ENCODE measurements around the gene PPM1L.
"Not testable (repeated sequence)": the region's sequence is repeated elsewhere in the genome, so short reads cannot be mapped to it uniquely, and the experiment has no call there.

PPM1L gene

DNA sequence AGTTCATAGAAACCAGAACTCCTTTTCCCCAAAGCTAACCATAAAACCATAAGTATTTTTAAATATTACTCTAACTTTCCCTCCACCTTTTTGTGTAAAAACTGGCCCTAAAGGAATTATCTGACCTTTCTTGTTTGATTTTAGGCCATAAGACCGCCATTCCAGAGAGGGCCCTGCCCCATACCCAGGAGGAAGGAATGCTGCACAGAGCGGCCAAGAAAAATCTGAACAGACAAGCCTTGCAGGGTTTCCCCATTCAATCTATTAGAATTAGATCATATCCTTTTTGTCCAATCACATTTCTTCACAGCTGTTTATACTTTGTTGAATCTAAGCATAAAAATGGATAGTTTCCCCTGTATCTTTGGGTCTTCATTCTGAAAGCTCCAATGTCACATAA, 252.1 kb downstream of the PPM1L start:
- Histone ChIP-seq H3K9me2 (ENCODE audit: low read depth, low read length) (no peaks in the 10 kb centered on the region), H4K20me1 (ENCODE audit: insufficient read depth, low read length) (no peaks in the 10 kb centered on the region), H3K36me3 (ENCODE audit: insufficient read depth, low read length) (no peaks in the 10 kb centered on the region), H3K27ac (ENCODE audit: low read depth, low read length, poor library complexity, severe bottlenecking) (no peak overlapping the region), H3F3A (ENCODE audit: insufficient read depth, low read length) (no peaks in the 10 kb centered on the region), H3K4me3 (ENCODE audit: low read depth, low read length, poor library complexity, severe bottlenecking) (no peak overlapping the region), H3K79me2 (ENCODE audit: insufficient read depth, low read length) (no peaks in the 10 kb centered on the region), H3K4me1 (ENCODE audit: insufficient read depth, low read length, severe bottlenecking) (no peaks in the 10 kb centered on the region), H3K4me2 (ENCODE audit: low read length) (no peak overlapping the region), H3K9ac (ENCODE audit: low read length) (no peak overlapping the region), H2AFZ (ENCODE audit: low read length) (no peak overlapping the region), H3K27me3 (ENCODE audit: insufficient read depth, low read length) (no peaks in the 10 kb centered on the region), H3K9me3 (ENCODE audit: low read length) (no peaks in the 10 kb centered on the region)
- TF ChIP-seq, protein P1, sequence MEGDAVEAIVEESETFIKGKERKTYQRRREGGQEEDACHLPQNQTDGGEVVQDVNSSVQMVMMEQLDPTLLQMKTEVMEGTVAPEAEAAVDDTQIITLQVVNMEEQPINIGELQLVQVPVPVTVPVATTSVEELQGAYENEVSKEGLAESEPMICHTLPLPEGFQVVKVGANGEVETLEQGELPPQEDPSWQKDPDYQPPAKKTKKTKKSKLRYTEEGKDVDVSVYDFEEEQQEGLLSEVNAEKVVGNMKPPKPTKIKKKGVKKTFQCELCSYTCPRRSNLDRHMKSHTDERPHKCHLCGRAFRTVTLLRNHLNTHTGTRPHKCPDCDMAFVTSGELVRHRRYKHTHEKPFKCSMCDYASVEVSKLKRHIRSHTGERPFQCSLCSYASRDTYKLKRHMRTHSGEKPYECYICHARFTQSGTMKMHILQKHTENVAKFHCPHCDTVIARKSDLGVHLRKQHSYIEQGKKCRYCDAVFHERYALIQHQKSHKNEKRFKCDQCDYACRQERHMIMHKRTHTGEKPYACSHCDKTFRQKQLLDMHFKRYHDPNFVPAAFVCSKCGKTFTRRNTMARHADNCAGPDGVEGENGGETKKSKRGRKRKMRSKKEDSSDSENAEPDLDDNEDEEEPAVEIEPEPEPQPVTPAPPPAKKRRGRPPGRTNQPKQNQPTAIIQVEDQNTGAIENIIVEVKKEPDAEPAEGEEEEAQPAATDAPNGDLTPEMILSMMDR (IDR thresholded peaks at IDR 0.05; ENCODE audit: low read length): no peak
- no peak for TF ChIP-seq EZH2 (IDR thresholded peaks at IDR 0.05; ENCODE audit: borderline replicate concordance, low read length)

DNA sequence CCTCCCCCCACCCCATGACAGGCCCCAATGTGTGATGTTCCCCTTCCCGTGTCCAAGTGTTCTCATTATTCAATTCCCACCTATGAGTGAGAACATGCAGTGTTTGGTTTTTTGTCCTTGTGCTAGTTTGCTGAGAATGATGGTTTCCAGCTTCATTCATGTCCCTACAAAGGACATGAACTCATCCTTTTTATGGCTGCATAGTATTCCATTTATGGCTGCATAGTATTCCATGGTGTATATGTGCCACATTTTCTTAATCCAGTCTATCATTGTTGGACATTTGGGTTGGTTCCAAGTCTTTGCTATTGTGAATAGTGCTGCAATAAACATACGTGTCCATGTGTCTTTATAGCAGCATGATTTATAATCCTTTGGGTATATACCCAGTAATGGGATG, 254.1 kb downstream of the PPM1L start:
- H3K9me2 ChIP-seq (ENCODE audit: low read depth, low read length); H3K4me2 ChIP-seq (ENCODE audit: low read length); H4K20me1 ChIP-seq (ENCODE audit: insufficient read depth, low read length); H3K4me1 ChIP-seq (ENCODE audit: insufficient read depth, low read length, severe bottlenecking); H3K4me3 ChIP-seq (ENCODE audit: low read depth, low read length, poor library complexity, severe bottlenecking); H3K27ac ChIP-seq (ENCODE audit: low read depth, low read length, poor library complexity, severe bottlenecking); H2AFZ ChIP-seq (ENCODE audit: low read length); H3K9ac ChIP-seq (ENCODE audit: low read length); H3K79me2 ChIP-seq (ENCODE audit: insufficient read depth, low read length); H3K27me3 ChIP-seq (ENCODE audit: insufficient read depth, low read length); H3K36me3 ChIP-seq (ENCODE audit: insufficient read depth, low read length); H3F3A ChIP-seq (ENCODE audit: insufficient read depth, low read length); H3K9me3 ChIP-seq (ENCODE audit: low read length): not testable (repeated sequence)

DNA sequence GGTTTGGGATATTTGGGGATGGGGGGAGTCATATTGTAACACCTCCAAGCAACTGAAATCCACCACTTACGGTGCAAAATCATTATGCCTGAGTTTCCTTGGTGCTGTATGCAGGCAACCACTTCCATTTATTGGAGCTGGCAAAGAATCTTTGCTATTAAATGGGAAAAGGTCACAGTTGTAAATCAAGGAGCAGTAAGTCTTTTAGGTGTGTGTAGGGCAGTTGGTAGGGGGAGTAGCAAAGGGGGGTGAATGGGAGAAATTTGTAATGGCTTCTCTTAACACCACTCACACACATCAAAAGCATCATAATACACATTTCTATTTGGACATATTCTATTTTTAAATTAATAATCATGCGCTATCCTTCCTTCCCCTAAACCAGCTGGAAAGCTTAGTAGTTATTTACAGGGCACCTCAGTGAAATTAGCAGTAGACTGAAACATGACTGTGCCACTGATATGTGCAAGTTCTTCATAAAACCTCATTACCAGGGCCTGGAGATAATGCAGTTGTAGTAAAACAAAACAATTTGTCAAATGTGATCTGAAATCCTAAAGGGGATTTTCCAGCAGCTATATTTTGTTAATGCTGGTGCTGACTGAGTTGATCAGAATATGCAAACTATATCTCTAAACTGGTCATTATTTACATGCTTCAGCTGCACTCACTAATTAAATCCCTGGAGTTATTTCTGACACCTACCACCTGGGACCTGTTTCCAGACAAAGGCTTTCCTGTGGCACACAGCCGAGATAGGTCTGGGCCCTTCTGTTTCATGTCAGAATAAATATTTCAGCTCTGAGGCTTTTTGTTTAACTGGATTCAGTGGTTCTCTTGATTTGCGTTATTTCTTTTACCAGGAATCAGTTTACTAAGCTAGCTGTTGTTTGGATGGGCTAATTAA, 259.1 kb downstream of the PPM1L start:
- Histone ChIP-seq H4K20me1 (ENCODE audit: insufficient read depth, low read length) (no peaks in the 10 kb centered on the region), H3K4me1 (ENCODE audit: insufficient read depth, low read length, severe bottlenecking) (no peaks in the 10 kb centered on the region), H3K9me3 (ENCODE audit: low read length) (no peaks in the 10 kb centered on the region), H3K4me3 (ENCODE audit: low read depth, low read length, poor library complexity, severe bottlenecking) (no peak overlapping the region), H3K9me2 (ENCODE audit: low read depth, low read length) (no peaks in the 10 kb centered on the region), H3F3A (ENCODE audit: insufficient read depth, low read length) (no peaks in the 10 kb centered on the region), H3K4me2 (ENCODE audit: low read length) (no peak overlapping the region), H2AFZ (ENCODE audit: low read length) (no peak overlapping the region), H3K27me3 (ENCODE audit: insufficient read depth, low read length) (no peaks in the 10 kb centered on the region), H3K9ac (ENCODE audit: low read length) (no peak overlapping the region), H3K79me2 (ENCODE audit: insufficient read depth, low read length) (no peaks in the 10 kb centered on the region), H3K27ac (ENCODE audit: low read depth, low read length, poor library complexity, severe bottlenecking) (no peak overlapping the region), H3K36me3 (ENCODE audit: insufficient read depth, low read length) (no peaks in the 10 kb centered on the region)
- TF ChIP-seq EZH2 (IDR thresholded peaks at IDR 0.05; ENCODE audit: borderline replicate concordance, low read length): no peak
- TF ChIP-seq, protein P1 (IDR thresholded peaks at IDR 0.05; ENCODE audit: low read length): no peak
